Loucy (cell line): ENCODE measurements around the gene TEX26.

Source experiments
- EZH2phosphoT487 ChIP-seq: fragments of 200-600 bp; IDR thresholded peaks from 2 replicates; pipeline ENCODE4 v1.6.1; 2018; ENCODE audit warnings: antibody characterized with exemption, mild to moderate bottlenecking, moderate library complexity, borderline replicate concordance
- TF ChIP-seq, protein P1 (sequence below): fragments of 200-600 bp; sonication (generic); conservative IDR thresholded peaks from 2 replicates; pipeline ENCODE4 v1.5.1; 2014; ENCODE audit warnings: mild to moderate bottlenecking, antibody characterized with exemption, low read length

DNA sequence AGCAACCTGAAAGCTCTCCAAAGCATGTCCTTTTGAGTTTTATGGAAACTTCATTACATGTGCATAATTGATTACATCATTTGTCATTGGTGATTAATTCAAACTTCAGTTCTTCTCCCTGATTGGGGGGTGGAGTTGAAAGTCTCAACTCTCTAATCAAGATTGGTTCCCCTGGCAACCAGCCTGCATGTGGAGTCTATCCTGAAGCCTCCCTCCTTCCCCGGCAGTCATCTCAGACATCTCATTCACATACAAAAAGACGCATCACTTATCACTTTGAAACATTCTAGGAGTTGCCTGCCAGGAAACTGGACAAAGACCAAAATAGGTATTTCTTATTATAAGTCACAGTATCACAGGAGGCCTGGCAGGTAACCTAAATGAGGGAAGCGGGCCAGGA lies 50.5 kb downstream of the TEX26 start:
- TF ChIP-seq, protein P1, sequence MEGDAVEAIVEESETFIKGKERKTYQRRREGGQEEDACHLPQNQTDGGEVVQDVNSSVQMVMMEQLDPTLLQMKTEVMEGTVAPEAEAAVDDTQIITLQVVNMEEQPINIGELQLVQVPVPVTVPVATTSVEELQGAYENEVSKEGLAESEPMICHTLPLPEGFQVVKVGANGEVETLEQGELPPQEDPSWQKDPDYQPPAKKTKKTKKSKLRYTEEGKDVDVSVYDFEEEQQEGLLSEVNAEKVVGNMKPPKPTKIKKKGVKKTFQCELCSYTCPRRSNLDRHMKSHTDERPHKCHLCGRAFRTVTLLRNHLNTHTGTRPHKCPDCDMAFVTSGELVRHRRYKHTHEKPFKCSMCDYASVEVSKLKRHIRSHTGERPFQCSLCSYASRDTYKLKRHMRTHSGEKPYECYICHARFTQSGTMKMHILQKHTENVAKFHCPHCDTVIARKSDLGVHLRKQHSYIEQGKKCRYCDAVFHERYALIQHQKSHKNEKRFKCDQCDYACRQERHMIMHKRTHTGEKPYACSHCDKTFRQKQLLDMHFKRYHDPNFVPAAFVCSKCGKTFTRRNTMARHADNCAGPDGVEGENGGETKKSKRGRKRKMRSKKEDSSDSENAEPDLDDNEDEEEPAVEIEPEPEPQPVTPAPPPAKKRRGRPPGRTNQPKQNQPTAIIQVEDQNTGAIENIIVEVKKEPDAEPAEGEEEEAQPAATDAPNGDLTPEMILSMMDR = no peak
- no peak for TF ChIP-seq EZH2phosphoT487
